Stimulated activated CD8-positive, alpha-beta memory T cell treated with anti-CD3 and anti-CD28 coated beads, Interleukin-7, amount 100 ng/mL, for 4 hours (primary cell): Measurements from ENCODE around the gene PIP4K2A.
A peak's percentile ranks its signal among the peaks of the same experiment; 100 is the strongest.
"Not testable (repeated sequence)": the region's sequence is repeated elsewhere in the genome, so short reads cannot be mapped to it uniquely, and the experiment has no call there.

Experiments used
- DNase-seq, 2 donors: peaks; one replicate each; pipeline ENCODE4 v3.0.0-alpha.2; 2020; ENCODE audit warnings: low read depth in 2 of 2

The PIP4K2A gene

DNA sequence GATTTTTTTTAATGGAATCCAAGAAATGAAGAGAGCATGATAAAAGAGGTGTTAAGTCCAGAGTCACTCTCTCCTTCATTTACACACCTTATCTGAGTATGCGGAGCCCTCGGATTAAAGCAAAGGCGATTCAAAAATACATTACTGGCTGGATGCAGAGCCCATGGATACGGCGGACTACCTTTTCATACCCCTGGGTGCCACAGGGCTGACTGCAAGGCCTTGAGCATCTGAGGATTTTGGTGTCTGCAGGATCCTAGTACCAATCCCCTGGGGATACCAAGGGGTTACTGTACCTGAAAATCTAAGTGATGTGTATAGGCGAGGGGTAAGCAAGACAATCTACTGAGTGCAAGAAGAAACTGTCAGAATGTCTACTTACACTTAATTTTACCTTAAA, 20.5 kb downstream of the PIP4K2A start:
- no peak for DNase-seq

DNA sequence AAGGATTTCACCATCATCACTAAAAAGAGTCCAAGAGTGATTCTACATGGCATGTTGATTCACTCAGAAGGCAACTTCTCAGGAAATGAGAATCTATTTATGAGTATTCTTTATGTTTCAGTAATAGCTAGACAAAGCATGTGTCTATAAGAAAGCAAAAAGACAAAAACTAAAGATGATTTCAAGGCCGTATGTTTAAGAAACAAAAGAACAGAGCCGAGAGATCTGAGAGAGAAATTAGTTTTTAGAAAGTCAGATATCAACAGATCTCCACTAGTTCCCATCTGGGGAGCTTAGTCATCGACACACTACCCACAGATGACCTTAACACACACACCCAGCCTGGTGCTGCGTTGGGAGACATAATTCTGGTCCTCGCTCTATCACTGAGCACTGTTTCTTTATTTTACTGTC, 21.0 kb downstream of the PIP4K2A start:
- no peak for DNase-seq

DNA sequence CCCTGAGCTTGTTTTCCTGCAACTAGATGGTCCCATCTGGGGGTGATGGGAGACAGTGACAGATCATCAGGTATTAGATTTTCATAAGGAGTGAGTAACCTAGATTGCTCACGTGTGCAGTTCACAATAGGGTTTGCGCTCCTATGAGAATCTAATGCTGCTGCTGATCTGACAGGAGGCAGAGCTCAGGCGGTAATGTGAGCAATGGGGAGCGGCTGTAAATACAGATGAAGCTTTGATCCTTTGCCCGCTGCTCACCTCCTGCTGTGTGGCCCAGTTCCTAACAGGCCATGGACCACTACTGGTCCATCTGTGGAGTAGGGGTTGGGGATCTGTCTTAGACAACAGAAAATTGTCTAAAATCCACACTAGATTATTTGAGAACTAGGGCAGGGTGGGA, 22.3 kb downstream of the PIP4K2A start:
- DNase-seq, result not testable (repeated sequence)

DNA sequence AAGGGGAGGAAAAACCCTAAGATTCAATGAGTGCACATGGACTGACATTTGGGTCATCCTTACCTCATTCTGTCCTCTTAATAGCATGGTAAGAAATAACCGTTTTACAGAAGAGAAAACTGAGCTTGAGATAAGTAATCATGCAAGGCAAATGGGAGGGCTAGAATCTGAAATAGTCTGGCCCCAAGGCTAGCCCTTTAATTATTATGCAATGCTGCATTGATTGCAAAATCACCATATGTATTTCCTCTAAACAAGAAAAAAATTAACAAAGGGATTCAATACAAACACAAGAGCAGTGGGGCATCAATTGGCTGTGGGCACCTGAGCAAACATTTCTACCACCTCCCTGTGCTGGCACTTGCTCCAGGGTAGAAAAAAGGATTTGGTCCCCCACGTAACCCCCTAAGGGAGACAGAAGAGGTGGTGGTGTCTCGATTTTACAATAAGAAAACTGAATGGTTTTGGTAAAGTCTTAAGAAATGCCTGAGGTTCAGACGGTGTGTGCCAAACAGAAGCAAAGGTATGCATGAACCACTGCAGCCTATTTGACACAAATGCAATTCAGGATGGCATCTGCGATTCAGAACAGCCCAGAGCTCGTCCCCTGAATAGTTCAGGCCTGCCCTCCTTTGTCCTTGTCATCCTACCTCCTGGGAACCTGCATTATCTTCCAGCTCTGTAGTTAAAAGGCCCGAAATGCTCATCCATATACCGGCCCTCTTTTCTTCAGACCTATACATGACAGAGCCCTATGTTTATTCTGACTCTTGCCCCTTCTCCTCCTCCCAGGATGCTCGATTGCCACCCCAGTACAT, 23.6 kb downstream of the PIP4K2A start:
- no peak for DNase-seq

DNA sequence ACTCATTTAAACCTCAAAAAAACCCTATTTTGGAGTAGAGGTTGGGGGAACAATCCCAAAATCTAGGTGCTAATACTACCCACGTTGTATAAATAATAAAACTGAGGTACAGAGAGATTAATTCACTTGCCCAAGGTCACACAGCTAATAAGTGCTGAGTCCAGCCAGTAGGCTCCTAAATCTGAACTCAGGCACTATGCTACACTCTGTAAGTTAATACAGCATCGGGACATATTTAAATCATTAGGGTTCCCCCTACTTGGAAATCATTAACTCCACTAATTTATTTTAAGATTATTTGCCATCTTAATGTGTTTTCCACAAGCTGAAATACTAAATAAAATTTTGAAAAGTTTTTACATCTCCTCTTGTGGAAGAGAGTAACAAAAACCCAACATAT, 24.2 kb downstream of the PIP4K2A start:
- no peak for DNase-seq

DNA sequence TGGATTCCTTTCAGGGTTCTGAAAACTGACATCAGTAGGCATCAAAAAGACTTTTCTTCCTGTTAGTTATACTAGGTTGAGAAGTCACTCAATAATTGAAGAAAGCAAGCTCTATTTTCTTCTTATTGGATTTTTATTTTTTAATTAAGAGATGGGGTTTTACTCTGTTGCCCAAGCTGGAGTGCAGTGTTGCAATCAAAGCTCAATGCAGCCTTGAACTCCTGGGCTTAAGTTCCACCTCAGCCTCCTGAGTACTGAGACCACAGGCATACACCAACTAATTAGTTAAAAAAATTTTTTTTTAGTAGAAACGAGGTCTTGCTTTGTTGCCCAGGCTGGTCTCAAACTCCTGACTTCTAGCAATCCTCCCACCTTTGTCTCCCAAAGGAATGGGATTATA, 28.0 kb downstream of the PIP4K2A start:
- DNase-seq, result no peak

DNA sequence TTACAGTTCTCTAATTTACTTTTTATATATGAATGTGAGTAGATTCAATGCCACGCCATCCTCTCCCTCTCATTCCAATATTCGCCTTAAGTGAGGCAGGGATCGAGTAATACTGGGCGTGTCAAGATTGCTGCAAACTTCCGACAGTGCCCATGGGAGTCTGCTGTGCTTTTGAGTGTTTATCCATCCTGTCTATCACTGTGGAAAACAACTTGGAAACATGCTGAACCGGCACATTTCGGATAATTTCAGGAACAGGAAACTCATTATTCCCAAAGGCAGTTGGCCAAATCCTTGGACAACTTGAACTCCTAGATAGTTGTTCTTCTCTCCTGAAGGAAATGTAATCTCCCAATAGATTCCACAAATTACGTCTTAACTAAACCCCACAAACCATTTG, 28.5 kb downstream of the PIP4K2A start:
- no peak for DNase-seq

DNA sequence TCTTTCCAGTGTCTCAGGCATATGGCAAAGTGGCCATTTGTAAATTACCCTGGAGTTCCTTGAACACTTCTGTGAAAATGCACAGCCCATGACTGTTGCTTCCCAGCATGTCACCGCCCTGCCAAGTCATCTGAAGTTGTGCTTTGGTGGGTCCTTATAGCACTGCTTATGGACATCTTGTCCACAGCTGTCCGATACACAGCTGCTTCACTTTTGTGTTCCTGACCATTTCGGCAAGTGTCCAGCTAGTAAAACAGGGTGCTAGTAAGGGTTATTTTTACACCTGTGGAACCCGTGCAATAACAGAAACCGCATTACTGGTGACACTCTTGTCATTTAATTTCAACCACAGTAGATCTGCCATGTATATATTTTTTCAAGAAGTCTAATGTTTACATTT, 29.7 kb downstream of the PIP4K2A start:
- no peak for DNase-seq

DNA sequence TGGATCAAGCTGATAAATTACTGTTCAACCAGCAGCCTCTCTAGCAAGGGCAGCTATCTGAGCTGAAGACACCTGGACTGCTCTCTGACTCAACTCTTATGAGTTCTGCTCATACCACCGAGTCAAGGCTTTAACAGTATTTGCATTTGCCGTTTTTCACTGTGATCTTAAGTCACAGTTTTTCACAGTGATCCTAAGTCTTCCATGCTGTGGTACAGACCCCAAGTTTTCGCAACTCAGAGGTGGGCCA, 31.3 kb downstream of the PIP4K2A start:
- DNase-seq, result no peak

DNA sequence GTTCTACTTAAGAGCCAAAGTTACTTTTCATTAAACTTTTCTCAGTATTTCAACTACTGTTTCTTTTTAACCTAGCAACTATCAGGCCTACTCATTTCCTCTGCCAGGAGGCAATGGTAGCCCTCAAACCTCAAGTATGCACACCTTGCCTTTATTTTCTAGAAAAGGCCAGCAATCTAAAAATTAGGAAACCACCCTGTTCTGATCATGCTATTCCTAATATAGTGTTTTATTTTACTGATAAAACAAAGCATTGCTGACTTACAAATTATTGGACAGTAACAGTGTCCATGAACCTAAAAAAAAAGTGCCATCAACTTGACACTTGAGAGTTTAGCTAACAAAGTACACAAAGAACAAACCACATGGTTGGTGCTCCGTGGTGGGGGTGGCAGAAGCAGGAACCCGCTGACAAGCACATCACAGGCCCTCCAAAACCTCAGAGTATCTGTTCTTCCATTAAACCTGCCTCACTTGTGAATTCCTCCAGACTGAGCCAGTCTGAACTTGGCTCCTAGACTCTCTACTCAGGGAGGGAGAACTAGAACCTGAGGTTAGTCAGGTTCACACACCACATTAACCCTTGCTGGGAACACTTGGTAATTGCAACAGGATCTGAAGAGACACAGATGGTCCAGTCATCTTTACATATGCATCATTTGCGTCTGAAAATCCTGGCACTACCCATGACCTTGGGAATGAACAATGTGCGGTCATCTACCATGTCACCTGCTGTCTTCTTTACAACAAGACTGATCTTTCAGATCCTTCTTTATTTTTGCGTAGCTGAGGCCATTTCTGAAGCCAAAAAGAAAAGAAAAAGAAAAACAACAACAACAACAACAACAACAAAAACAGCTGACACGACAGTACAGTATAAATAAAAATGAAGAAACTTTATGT, 31.9 kb downstream of the PIP4K2A start:
- DNase-seq, result peak; percentile 52 to 55

DNA sequence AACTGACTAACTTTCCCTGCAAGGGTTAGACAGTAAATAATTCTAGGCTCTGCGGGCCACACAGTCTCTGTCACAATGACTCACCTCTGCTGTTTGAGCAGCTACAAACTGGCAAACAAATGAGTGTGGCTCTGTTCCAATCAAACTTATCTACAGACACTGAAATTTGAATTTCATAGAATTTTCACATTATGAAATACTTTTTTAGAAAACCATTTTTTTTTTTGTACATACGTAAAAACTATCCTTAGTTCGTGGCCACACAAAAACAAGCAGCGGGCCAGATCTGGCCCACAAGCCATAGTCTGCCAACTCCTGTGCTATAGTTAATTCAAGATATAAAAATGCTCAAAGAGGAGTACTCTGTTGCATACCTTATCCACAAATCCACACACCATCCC, 32.6 kb downstream of the PIP4K2A start:
- peak in 1 of 2 donors; percentile 51 for DNase-seq

DNA sequence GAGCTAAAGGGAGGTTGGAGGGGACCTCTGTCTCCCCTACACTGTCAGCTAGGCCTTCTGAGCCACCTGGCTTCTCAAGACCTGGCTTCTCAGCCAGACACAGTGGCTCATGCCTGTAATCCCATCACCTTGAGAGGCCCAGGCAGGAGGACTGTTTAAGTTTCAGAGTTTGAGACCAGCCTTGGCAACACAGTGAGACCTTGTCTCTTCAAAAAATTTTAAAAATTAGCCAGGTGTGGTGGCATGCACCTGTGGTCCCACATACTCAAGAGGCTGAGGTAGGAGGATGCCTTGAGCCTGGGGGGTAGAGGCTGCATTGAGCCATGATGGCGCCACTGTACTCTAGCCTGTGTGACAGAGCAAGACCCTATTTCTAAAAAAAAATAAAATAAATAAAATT, 33.1 kb downstream of the PIP4K2A start:
- no peak for DNase-seq

DNA sequence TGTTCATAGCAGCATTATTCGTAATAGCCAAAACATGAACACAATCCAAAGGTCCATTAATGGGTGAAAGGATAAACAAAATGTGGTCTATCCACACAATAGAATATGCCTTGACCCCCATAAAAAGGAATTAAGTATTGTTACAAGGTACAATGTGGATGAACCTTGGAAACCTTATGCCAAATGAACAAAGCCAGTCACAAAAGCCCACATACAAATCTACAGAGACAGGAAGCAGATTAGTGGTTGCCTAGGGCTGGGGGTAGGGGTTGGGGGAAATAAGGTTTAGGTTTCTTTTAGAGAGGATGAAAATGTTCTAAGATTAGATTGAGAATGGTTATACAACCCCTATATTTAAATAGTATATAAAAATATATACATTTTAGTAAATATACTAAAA, 34.8 kb downstream of the PIP4K2A start:
- DNase-seq, result no peak

DNA sequence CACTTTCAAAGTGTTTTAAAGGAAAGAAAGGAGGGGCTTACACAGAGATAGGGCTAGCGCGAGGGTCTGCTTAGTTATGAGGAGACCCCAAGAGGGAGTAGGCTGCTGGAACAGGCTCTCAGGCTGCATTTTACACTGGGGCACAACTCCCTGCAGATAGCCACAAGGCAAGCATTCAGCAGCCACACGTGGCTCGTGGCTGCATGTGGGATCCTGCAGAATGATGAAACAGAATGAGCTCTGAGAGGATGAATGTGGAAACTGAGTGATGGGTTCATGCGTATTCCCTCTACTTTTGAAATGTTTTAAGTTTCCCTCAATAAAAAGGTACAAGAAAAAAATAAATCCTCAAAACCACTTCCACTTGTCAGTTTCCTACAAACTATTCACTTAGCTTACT, 37.0 kb downstream of the PIP4K2A start:
- no peak for DNase-seq

DNA sequence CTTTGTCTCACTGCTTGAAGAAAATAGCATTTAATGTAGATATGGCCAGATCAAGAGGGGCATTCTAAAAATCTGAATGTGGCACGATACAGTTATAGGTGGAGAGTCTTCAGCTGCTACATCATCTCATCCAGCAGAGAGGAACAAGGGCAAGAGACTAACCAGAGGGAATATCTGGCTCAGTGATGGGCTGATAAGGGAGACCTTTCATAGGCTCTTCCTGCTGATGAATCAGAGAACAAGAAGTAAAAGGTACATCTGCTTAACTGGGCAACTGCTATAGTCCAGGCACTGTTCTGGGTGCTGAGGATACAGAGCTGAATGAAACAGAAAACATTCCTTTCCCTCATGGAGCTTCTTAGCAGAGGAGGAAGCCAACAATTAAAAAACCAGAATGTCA, 37.9 kb downstream of the PIP4K2A start:
- DNase-seq, result no peak

DNA sequence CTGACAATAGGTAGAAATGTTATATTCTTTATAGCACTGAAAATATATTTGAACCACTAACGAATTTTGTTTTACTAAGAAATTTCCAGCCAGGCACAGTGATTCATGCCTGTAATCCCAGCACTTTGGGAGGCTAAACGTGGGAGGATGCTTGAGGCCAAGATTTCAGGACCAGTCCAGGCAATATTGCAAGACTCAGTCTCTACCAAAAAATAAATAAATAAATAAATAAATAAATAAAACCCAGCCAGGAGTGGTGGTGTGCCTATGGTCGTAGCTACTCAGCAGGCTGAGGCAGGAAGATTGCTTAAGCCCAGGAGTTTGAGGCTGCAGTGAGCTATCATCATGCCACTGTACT, 39.8 kb downstream of the PIP4K2A start:
- DNase-seq, result no peak

DNA sequence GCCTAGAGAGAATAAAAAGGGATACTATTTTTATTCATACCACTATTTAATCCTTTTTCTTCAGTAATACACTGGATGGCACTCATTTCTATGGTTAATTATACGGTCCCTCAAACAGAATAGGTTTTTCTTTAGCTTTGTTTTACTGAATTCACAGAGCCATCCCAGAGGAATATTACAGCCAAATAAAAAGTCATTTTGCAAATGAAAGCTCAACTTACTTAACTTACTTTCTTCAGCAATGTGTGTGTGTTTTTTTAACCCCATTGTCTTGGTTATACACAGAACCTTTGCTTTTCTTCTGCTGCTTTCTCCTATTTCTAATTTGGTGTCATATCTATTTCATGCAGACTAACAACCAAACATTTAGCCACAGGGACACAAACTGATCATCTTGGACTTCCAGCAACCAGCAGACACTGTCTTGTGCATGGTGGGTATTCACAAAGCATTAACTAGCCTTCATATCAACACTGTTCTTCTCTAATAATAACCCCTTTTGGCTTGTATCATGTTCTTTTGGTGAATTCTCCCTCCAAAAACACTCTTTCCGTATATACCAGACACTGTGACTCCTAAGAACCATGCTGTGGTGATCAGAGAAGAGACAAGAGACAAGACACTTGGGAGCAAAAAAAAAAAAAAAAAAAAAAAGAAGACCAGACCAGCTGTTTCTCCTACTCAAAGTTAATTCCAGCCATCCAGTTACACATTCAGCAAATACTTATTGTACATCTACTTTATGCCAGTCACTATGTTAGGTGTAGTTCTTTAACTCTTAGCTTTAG, 40.4 kb downstream of the PIP4K2A start:
- no peak for DNase-seq

DNA sequence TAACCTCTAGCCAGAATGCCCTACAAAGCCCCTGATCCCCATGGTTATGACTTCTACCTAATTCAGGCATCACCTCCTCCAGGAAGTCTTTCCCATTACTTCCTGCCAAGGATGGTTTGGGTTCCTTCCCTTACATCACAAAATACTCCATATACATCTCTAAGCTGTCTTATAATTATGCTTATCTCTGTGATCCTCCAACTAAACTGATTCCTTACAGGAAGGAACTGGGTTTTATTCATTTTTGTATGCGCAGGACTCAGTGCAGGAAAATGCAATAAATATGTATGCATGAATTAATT, 41.3 kb downstream of the PIP4K2A start:
- no peak for DNase-seq

DNA sequence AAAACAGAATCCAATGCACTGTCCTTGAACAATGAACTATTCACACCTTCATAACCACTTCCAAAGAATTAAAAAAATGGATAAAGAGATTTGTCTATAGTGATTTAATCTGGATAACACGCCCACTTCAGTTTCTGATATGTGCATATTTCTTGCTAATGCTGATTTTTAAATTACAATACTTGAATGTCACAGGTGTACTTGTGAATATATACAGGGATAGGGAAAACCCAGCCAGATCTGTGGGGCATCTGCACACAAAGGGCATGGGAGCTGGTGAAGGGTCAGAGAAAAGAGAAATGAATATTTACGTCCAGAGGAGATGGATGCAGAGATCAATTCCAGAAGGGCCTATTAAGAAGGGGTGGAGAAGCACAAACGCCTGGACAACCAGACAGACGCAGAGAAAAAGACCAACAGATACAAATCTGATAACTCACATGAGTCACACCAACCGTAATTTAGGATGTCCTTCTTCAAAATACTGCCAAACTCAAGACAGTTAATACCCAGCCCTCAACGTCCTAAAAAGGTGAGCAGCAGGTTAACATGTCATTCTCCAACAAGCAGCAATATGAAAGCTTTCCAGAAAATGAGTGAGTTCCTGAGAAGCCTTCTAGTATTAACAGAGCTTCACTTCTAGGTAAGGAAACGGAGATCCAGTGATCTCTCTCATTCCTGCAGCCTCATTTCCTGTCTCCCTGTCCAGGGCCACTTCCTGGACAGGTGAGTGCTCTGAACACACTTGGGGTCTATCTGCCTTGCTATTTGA, 41.9 kb downstream of the PIP4K2A start:
- no peak for DNase-seq

DNA sequence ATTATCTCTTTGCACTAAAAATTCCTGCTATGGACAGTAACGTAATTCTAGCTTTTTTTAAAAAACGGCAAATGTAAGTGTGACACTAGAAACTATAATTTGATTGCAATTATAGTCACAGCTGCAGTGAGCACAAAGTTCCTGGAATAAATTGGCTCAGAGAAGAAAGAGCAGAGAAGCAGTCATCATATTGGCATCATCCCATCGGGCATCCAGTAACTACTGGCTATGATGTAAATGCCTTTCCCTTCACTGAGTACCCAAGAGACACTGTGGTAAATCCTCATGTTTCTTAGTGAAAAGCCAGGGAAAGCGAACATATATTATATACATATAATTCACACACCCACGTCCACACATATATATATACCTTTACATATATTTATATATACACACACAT, 43.6 kb downstream of the PIP4K2A start:
- no peak for DNase-seq

DNA sequence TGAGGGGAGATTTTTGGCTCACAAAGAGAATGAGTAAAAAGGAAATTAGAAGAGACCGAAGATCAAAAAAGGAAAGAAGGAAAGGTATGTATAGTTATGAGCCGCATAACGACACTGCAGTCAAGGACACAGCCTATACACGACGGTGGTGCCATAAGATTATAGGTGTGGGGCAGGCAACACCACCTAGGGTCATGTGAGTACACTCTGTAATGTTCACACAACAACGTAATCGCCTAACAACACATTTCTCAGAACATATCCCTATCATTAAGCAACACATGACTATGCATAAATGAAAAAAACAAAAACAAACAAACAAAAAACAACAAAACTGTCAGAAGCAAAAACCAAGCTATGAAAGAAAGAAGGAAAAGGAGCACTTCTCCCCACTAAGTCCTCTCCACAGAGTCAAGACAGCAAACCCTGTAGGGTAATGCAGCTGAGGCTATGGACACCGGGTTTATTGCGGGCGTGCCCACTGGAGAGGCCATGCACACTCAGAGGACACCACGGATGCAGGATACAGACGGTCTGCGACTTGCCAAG, 45.1 kb downstream of the PIP4K2A start:
- DNase-seq, result no peak

DNA sequence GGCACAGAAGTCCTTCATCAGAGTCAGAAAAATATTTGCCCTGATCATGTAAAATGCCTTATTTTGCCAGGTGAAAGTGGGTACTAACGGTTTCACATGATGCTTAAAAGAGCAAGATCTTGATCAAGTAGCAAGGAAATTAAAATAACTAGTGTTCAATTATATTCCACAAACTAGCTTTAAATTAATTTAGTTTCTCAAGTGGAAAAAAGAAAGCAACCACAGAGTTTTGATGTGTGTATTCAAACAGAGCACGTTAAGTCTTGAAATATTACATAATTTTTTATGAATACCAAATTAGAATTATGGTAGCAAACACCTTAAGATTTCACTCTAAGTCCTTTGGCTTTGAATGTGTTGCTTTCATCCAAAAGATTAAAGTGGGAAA, 47.3 kb downstream of the PIP4K2A start:
- DNase-seq, result no peak
